DMS114 treated with DMSO at 0.1 percent for 48 hours (cell line): ENCODE measurements around the gene CFAP157.

Source experiments
- DNase-seq: peaks from one replicate; lab custom pipeline; 2025; ENCODE audit not compliant: unreplicated experiment; lab: John Stamatoyannopoulos, UW

CFAP157 gene

GRCh38 chr9:127706836-127707241, at the start of gene CFAP157:
Gene CFAP157, plus strand, starts transcription at chr9:127706988. Its CDS starts 44 bp downstream, at chr9:127707032.
- DNase-seq: no peak

GRCh38 chr9:127658428-127658827, 48.4 kb upstream of the CFAP157 start:
- DNase-seq: no peak

GRCh38 chr9:127660886-127661741, 45.7 kb upstream of the CFAP157 start:
- DNase-seq: no peak

- no peak for DNase-seq
Measured at GRCh38 chr9:127662617-127663016, 44.2 kb upstream of the CFAP157 start.

- DNase-seq: no peak
Measured at GRCh38 chr9:127664324-127664677, 42.5 kb upstream of the CFAP157 start.

- DNase-seq: no peak
Measured at GRCh38 chr9:127664678-127665507, 41.9 kb upstream of the CFAP157 start.

GRCh38 chr9:127667127-127667844, 39.5 kb upstream of the CFAP157 start:
- DNase-seq: no peak

GRCh38 chr9:127667906-127668305, 38.9 kb upstream of the CFAP157 start:
- DNase-seq: no peak

- no peak for DNase-seq
Measured at GRCh38 chr9:127673234-127673633, 33.6 kb upstream of the CFAP157 start.

- DNase-seq: no peak
Measured at GRCh38 chr9:127676638-127677037, 30.1 kb upstream of the CFAP157 start.

- DNase-seq: no peak
Measured at GRCh38 chr9:127679506-127679905, 27.3 kb upstream of the CFAP157 start.

GRCh38 chr9:127680226-127680625, 26.6 kb upstream of the CFAP157 start:
- DNase-seq: no peak

- no peak for DNase-seq
Measured at GRCh38 chr9:127680846-127681245, 25.9 kb upstream of the CFAP157 start.

- no peak for DNase-seq
Measured at GRCh38 chr9:127682351-127683136, 24.2 kb upstream of the CFAP157 start.

GRCh38 chr9:127683723-127684122, 23.1 kb upstream of the CFAP157 start:
- DNase-seq: no peak

GRCh38 chr9:127684576-127684975, 22.2 kb upstream of the CFAP157 start:
- DNase-seq: no peak

GRCh38 chr9:127686461-127687393, 20.1 kb upstream of the CFAP157 start:
- DNase-seq: no peak

- no peak for DNase-seq
Measured at GRCh38 chr9:127689329-127690000, 17.3 kb upstream of the CFAP157 start.

- no peak for DNase-seq
Measured at GRCh38 chr9:127690735-127691134, 16.1 kb upstream of the CFAP157 start.
